GM12878 (cell line): ENCODE results near the gene CHRM1. TPM values are rescaled to one million over a fixed set of nuclear protein-coding genes. Genes with fewer than 3 reads are reported as not detected.

Experiments used
- ATAC-seq: fragments of 200-7000 bp; cut with Tn5 transposase; 3 replicates; pipeline ENCODE4 v1.9.1; 2020; ENCODE audit warnings: mild to moderate bottlenecking, moderate library complexity
- BruUV-seq: library from RNA; stranded (reverse); fragments of 400-500 nt; replicated peaks from 2 replicates; lab custom pipeline; 2021; lab: Mats Ljungman, UMichigan
- CTCF ChIA-PET: fragments of 300-600 bp; sonication (Branson Sonifier 250); formaldehyde crosslinking; extraction: SDS; loops from one replicate; lab custom pipeline; 2021; ENCODE audit warnings: inconsistent platforms; lab: Yijun Ruan, JAX
- POLR2A ChIA-PET: fragments of 350-600 bp; formaldehyde crosslinking; extraction: SDS; loops from one replicate; lab custom pipeline; 2021; ENCODE audit warnings: inconsistent platforms; lab: Charles Lee
- RAD21 ChIA-PET: fragments of 300-600 bp; sonication (Branson Sonifier 250); formaldehyde crosslinking; loops from one replicate; lab custom pipeline; 2023; ENCODE audit warnings: antibody characterized with exemption; ENCODE audit not compliant: unreplicated experiment; lab: Charles Lee
- SMC1A ChIA-PET: fragments of 300-600 bp; sonication (Branson Sonifier 250); formaldehyde crosslinking; loops from one replicate; lab custom pipeline; 2023; ENCODE audit not compliant: unreplicated experiment, uncharacterized antibody; lab: Charles Lee
- DNase-seq: peaks from one replicate; pipeline ENCODE4 v3.0.0-alpha.2; 2011; ENCODE audit warnings: low read depth, low spot score
- FAIRE-seq: peaks from 3 replicates; lab custom pipeline; 2011; peaks lifted over from hg19 to GRCh38; lab: Jason Lieb, UNC
- H2AFZ ChIP-seq: 2 replicates; pipeline ENCODE4 v1.6.0; 2011; ENCODE audit warnings: low read depth, low read length, control low read depth; ENCODE audit not compliant: control insufficient read depth
- H3K27ac ChIP-seq: 2 replicates; pipeline ENCODE4 v1.5.1; 2011; ENCODE audit warnings: control low read depth; ENCODE audit not compliant: control insufficient read depth, insufficient read depth
- H3K27me3 ChIP-seq, 2 experiments: replicated peaks in 1 of 2; 2 replicates each; pipeline versions ENCODE4 v1.6.0 to v1.6.1; 2011; ENCODE audit warnings: low read length in 1 of 2; ENCODE audit not compliant: control insufficient read depth in 2 of 2, insufficient read depth in 2 of 2
- H3K36me3 ChIP-seq, 2 experiments: 2 replicates each; pipeline ENCODE4 v1.5.1; 2011; ENCODE audit warnings: low read length in 1 of 2; ENCODE audit not compliant: control insufficient read depth in 2 of 2, insufficient read depth in 2 of 2
- H3K4me1 ChIP-seq: 2 replicates; pipeline ENCODE4 v1.6.1; 2011; ENCODE audit warnings: mild to moderate bottlenecking, low read length, moderate library complexity, mixed read lengths; ENCODE audit not compliant: control insufficient read depth, insufficient read depth
- H3K4me2 ChIP-seq: 2 replicates; pipeline ENCODE4 v1.6.0; 2011; ENCODE audit warnings: control low read depth; ENCODE audit not compliant: control insufficient read depth, insufficient read depth
- H3K4me3 ChIP-seq: fragments of 200-600 bp; sonication (generic); 2 replicates; pipeline ENCODE4 v1.5.1; 2016
- H3K79me2 ChIP-seq: 2 replicates; pipeline ENCODE4 v1.6.0; 2011; ENCODE audit warnings: low read length; ENCODE audit not compliant: control insufficient read depth, insufficient read depth
- H3K9ac ChIP-seq: 2 replicates; pipeline ENCODE4 v1.8.0; 2011; ENCODE audit warnings: low read length, control low read depth, mixed read lengths; ENCODE audit not compliant: control insufficient read depth, insufficient read depth
- H3K9me3 ChIP-seq: replicated peaks from 3 replicates; pipeline ENCODE4 v1.5.1; 2011; ENCODE audit warnings: mild to moderate bottlenecking, low read length; ENCODE audit not compliant: control insufficient read depth, insufficient read depth
- H4K20me1 ChIP-seq: 2 replicates; pipeline ENCODE4 v1.6.0; 2011; ENCODE audit not compliant: control insufficient read depth, insufficient read depth
- BMI1 ChIP-seq: fragments of 450-650 bp; IDR thresholded peaks from 2 replicates; pipeline ENCODE4 v1.6.1; 2016; ENCODE audit warnings: mild to moderate bottlenecking, moderate library complexity, borderline replicate concordance
- CHD4 ChIP-seq: fragments of 200-600 bp; sonication (generic); IDR thresholded peaks from 2 replicates; pipeline ENCODE4 v1.6.1; 2016; ENCODE audit warnings: mild to moderate bottlenecking
- CUX1 ChIP-seq: IDR thresholded peaks from 2 replicates; pipeline ENCODE4 v1.6.1; 2012; ENCODE audit warnings: improper control_type of control experiment, low read depth, low read length; ENCODE audit not compliant: insufficient replicate concordance
- EP300 ChIP-seq, 2 experiments: fragments of 150-350 bp in 1 of 2; IDR thresholded peaks; 2 replicates each; pipeline ENCODE4 v1.6.1; 2011 to 2012; ENCODE audit warnings: low read depth in 2 of 2, low read length in 2 of 2, borderline replicate concordance in 1 of 2, improper control_type of control experiment in 1 of 2, inconsistent platforms in 1 of 2; ENCODE audit not compliant: control insufficient read depth in 1 of 2
- HDAC2 ChIP-seq: fragments of 200-600 bp; sonication (generic); IDR thresholded peaks from 2 replicates; pipeline ENCODE4 v1.6.1; 2017
- MEF2A ChIP-seq: IDR thresholded peaks from 2 replicates; pipeline ENCODE4 v1.6.1; 2011; ENCODE audit warnings: low read depth, mild to moderate bottlenecking, low read length, moderate library complexity; ENCODE audit not compliant: insufficient read depth
- MTA2 ChIP-seq: fragments of 450-650 bp; IDR thresholded peaks from 2 replicates; pipeline ENCODE4 v1.6.1; 2016; ENCODE audit warnings: low read depth, mild to moderate bottlenecking, moderate library complexity
- NFIC ChIP-seq: IDR thresholded peaks from 2 replicates; pipeline ENCODE4 v1.6.1; 2012; ENCODE audit warnings: low read depth, mild to moderate bottlenecking, inconsistent platforms, low read length, moderate library complexity
- RELA ChIP-seq: fragments of 450-650 bp; IDR thresholded peaks from 2 replicates; pipeline ENCODE4 v1.8.0; 2014; ENCODE audit warnings: borderline replicate concordance; ENCODE audit not compliant: partially characterized antibody
- SIN3A ChIP-seq: IDR thresholded peaks from 2 replicates; pipeline ENCODE4 v1.6.1; 2012; ENCODE audit warnings: low read depth, low read length, improper control_type of control experiment
- SKIL ChIP-seq: fragments of 450-650 bp; IDR thresholded peaks from 2 replicates; pipeline ENCODE4 v1.6.1; 2017; ENCODE audit warnings: mild to moderate bottlenecking, low read depth, inconsistent platforms; ENCODE audit not compliant: poor library complexity, severe bottlenecking
- STAT3 ChIP-seq: IDR thresholded peaks from 2 replicates; pipeline ENCODE4 v1.6.1; 2011; ENCODE audit warnings: low read depth, low read length, improper control_type of control experiment
- YBX1 ChIP-seq: fragments of 450-650 bp; IDR thresholded peaks from 2 replicates; pipeline ENCODE4 v1.6.1; 2016; ENCODE audit warnings: antibody characterized with exemption
- WGBS: methylation state at CpG from one replicate; pipeline ENCODE4 v1.1.6; 2016; ENCODE audit warnings: low lambda C conversion rate; ENCODE audit not compliant: insufficient replicate concordance, insufficient coverage; ENCODE audit errors: missing lambda C conversion rate; 5-methylcytosine and 5-hydroxymethylcytosine counted together
- in situ Hi-C: fragments of 300-500 bp; cut with MboI; formaldehyde crosslinking; loops from 9 replicates; pipeline ENCODE4 v1.14.3; 2018; ENCODE audit warnings: mixed read lengths
- intact Hi-C: fragments of 100-400 bp; cut with micrococcal nuclease; formaldehyde crosslinking; loops from one replicate; pipeline ENCODE4 v1.14.2; 2022; ENCODE audit not compliant: unreplicated experiment
- polyA plus RNA-seq, 11 experiments: library from polyadenylated mRNA; depleted of rRNA in 4 of 11; unstranded in 6 of 11; stranded (reverse) in 5 of 11; fragments of >200 nt; fragmentation: Nextera tagmentation in 4 of 11; fragmentation: Illumina TruSeq in 1 of 11; extraction: Ambion mirVana in 4 of 11; extraction: Trizol in 1 of 11; gene quantifications; 1 replicate in 1 of 11; 2 replicates in 10 of 11; pipeline versions ENCODE4 v1.2.1 to v1.2.3, GENCODE V29; 2011 to 2016; ENCODE audit warnings: inconsistent platforms in 2 of 11, missing spikeins in 2 of 11, low read depth in 1 of 11
- total RNA-seq, 4 experiments: library from RNA; depleted of rRNA in 3 of 4; stranded (reverse); fragments of >200 nt in 3 of 4; fragmentation: Illumina TruSeq in 1 of 4; extraction: Trizol in 1 of 4; gene quantifications; 2 replicates each; pipeline versions ENCODE4 v1.2.1 to v1.2.3, GENCODE V29; 2013 to 2021

CHRM1 gene
- total and polyA plus RNA-seq, 10 of the 15 experiments (the other 5 are each of a cell fraction or from before 2014, with no cell fraction given), result not detected

- SMC1A ChIA-PET, result interaction anchor here (0.7 to 1.7 kb wide), 3 partner anchors 13 to 95 kb away, joined by 3 read pairs; no protein-coding TSS in a partner anchor
- ATAC-seq, result no peak
- no peak for FAIRE-seq
- Histone ChIP-seq H4K20me1 (0 out of 2 replicates have a peak, but pooled peaks cover 3% of the 10 kb centered on the region), H3K79me2 (peaks cover 47% of the 10 kb centered on the region)
- in situ Hi-C loops, result no loop called here
- TF ChIP-seq CHD4 (no peak), EP300 (IDR thresholded peaks at IDR 0.05; ENCODE audit: borderline replicate concordance in 1 of 2, control insufficient read depth in 1 of 2, low read depth in 2 of 2, low read length in 2 of 2) (no peak), BMI1 (no peak), STAT3 (no peak), SKIL (no peak), SIN3A (no peak), MTA2 (no peak), CUX1 (no peak), YBX1 (no peak), RELA (no peak), NFIC (no peak), HDAC2 (no peak), MEF2A (no peak)
- TF ChIP-seq, all 136 proteins: peak for 0
- peak overlapping the region; percentile 91; the same call in 1 of the 2 replicates for H3K4me3 ChIP-seq
- CTCF ChIA-PET, result interaction anchor here (0.9 to 5.7 kb wide), 9 partner anchors 11 to 106 kb away, joined by 3 to 38 read pairs (median 8); partner anchors contain the start of genes NXF1 and TMEM179B
- WGBS, result 96% methylated on average over 3 of the region's 3 CpGs
- H3K9ac ChIP-seq, result peak overlapping the region; percentile 26; the same call in 1 of the 2 replicates
- H3K9me3 ChIP-seq, result no peaks in the 10 kb centered on the region
- RAD21 ChIA-PET, result interaction anchor here (0.5 to 1.1 kb wide), 2 partner anchors 26 to 600 kb away, joined by 3 to 4 read pairs; no protein-coding TSS in a partner anchor
- peak overlapping the region; percentile 34; the same call in 1 of the 2 replicates for H3K27ac ChIP-seq
- intact Hi-C loops, result loop anchor here (5.0 kb wide), 1 partner anchor 96 kb away; the partner anchor contains the start of gene TMEM179B
- H3K4me1 ChIP-seq, result peaks cover 15% of the 10 kb centered on the region
- H3K27me3 ChIP-seq, result no peaks in the 10 kb centered on the region
- POLR2A ChIA-PET, result interaction anchor here (0.5 to 4.4 kb wide), 2 partner anchors 22 to 28 kb away, joined by 3 to 41 read pairs; no protein-coding TSS in a partner anchor
- no TSS peak for BruUV-seq
- peak overlapping the region; percentile 47; the same call in 1 of the 2 replicates for H3K4me2 ChIP-seq
- no peak overlapping the region for H2AFZ ChIP-seq
- no peak for DNase-seq
- H3K36me3 ChIP-seq, result peaks cover 37 to 40% of the 10 kb centered on the region in 2 experiments
Observed at GRCh38 chr11:62883673-62884072, 37.5 kb downstream of the CHRM1 start.
